Thymus (tissue), 11 donors: ENCODE results near the gene HPX. TPM values are rescaled to one million over a fixed set of nuclear protein-coding genes. Genes with fewer than 3 reads are reported as not detected.

ENCODE experiments used
- DNase-seq, 9 donors: peaks; one replicate each; pipeline ENCODE4 v3.0.0-alpha.2; 2013; ENCODE audit warnings: low spot score in 9 of 9, low read depth in 6 of 9, missing footprints in 1 of 9
- H3K27ac ChIP-seq, 2 donors: one replicate each; pipeline ENCODE4 v1.5.1; 2013; ENCODE audit warnings: control low read depth in 1 of 2, low read depth in 1 of 2, low read length in 1 of 2, mild to moderate bottlenecking in 1 of 2, moderate library complexity in 1 of 2
- H3K27me3 ChIP-seq, 2 donors: one replicate each; pipeline ENCODE4 v1.5.1; 2013; ENCODE audit warnings: low read length in 1 of 2; ENCODE audit not compliant: control insufficient read depth in 2 of 2, insufficient read depth in 1 of 2
- H3K36me3 ChIP-seq, 2 donors: one replicate each; pipeline ENCODE4 v1.5.1; 2013; ENCODE audit warnings: low read length in 1 of 2, mild to moderate bottlenecking in 1 of 2, moderate library complexity in 1 of 2; ENCODE audit not compliant: control insufficient read depth in 2 of 2, insufficient read depth in 2 of 2
- H3K4me1 ChIP-seq, 2 donors: one replicate each; pipeline ENCODE4 v1.5.1; 2013; ENCODE audit warnings: low read length in 2 of 2; ENCODE audit not compliant: control insufficient read depth in 2 of 2, insufficient read depth in 2 of 2
- H3K4me3 ChIP-seq, 2 donors: one replicate each; pipeline ENCODE4 v1.5.1; 2013; ENCODE audit warnings: low read length in 2 of 2, control low read depth in 1 of 2, mild to moderate bottlenecking in 1 of 2
- H3K9me3 ChIP-seq, 2 donors: one replicate each; pipeline ENCODE4 v1.5.1; 2013; ENCODE audit warnings: low read length in 1 of 2, mild to moderate bottlenecking in 1 of 2; ENCODE audit not compliant: control insufficient read depth in 2 of 2, insufficient read depth in 1 of 2
- WGBS: extraction: QIAGEN DNeasy Blood & Tissue Kit; methylation state at CpG from one replicate; pipeline ENCODE4 v1.1.7; 2013; 5-methylcytosine and 5-hydroxymethylcytosine counted together
- polyA plus RNA-seq: library from polyadenylated mRNA; stranded (reverse); fragments of 200-250 nt; gene quantifications from one replicate; pipeline ENCODE4 v1.2.3, GENCODE V29; 2013
- total RNA-seq: library from RNA; stranded (reverse); fragments of 120-200 nt; gene quantifications from one replicate; pipeline ENCODE4 v1.2.4, GENCODE V29; 2013
- donor health status: healthy.

HPX gene
- total and polyA plus RNA-seq, 2 donors = 0.38 to 1.9 TPM

DNA sequence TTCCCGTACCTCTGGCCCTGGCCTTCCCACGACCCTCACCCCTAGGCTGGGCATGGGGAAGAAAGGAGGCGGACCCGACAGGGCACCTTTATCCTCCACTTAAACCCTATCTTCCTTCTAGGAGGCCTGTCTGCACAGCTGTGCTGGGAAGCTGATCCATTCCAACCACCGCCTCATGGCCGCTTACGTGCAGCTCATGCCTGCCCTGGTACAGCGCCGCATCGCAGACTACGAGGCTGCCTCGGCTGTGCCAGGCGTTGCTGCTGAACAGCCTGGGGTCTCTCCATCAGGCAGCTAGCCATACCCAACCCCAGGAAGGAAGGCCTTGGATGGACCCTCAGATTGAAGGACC is 41.1 kb upstream of the HPX start:
- 9% methylated on average over 13 of the region's 13 CpGs for WGBS
- no peak for DNase-seq
- Histone ChIP-seq H3K27ac (peak overlapping the region; percentile 82 to 90), H3K36me3 (peaks cover 28 to 58% of the 10 kb centered on the region in 2 donors), H3K27me3 (no peaks in the 10 kb centered on the region), H3K9me3 (no peaks in the 10 kb centered on the region), H3K4me3 (peak overlapping the region; percentile 75 to 80), H3K4me1 (peaks cover 17 to 19% of the 10 kb centered on the region in 2 donors)

- Histone ChIP-seq H3K27ac (peak within 1 kb of the TSS; percentile 82 to 90), H3K9me3 (no peaks in the 10 kb centered on the region), H3K4me3 (peak within 1 kb of the TSS; percentile 75 to 80), H3K27me3 (no peaks in the 10 kb centered on the region), H3K36me3 (peaks cover 30 to 54% of the 10 kb centered on the region in 2 donors), H3K4me1 (peaks cover 17 to 19% of the 10 kb centered on the region in 2 donors)
- under 1% methylated on average over 66 of the region's 66 CpGs for WGBS
- DNase-seq = peak; percentile 89 to 98 (median 95)
Measured at GRCh38 chr11:6481012-6481923, 40.5 kb upstream of the HPX start, which contains the start of the genes ARFIP2 and TIMM10B. Gene ARFIP2, minus strand, starts transcription at chr11:6481331. Its CDS starts 910 bp downstream, at chr11:6480421. Gene TIMM10B, plus strand, starts transcription at chr11:6481501. Its CDS starts 16 bp downstream, at chr11:6481517.

DNA sequence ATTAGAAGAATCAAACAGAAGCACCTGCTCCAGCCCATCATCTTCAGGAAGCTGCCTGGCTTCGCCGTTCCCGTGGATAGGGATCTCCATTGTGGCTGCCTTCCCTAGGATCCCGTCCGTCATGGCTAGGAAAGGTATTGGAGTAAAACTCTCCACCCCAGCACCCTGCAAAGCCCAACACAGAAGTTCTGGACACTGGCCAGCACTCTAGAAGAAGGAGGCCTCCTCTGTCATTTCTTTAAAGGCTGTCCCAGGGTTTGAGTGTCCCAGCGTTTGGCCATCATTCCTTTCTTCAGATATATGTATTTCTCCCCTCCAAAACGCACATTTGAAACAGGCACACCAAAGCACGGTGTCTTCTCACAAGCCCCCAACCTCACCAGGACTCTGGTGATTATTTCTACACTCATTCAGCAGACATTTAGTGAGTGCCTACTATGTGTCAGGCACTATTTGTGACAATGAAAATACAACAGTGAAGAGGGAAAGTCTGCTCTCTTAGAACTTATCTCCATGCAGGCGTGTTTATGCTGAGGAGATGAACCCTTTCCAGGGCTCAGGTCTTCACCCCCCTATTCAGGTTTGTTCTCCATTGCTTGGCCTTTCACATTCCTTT is 39.6 kb upstream of the HPX start:
- Histone ChIP-seq H3K36me3 (peaks cover 28 to 47% of the 10 kb centered on the region in 2 donors), H3K27me3 (no peaks in the 10 kb centered on the region), H3K27ac (no peak overlapping the region), H3K9me3 (no peaks in the 10 kb centered on the region), H3K4me3 (peak overlapping the region; percentile 75 to 80), H3K4me1 (peaks cover 17 to 19% of the 10 kb centered on the region in 2 donors)
- 90% methylated on average over 9 of the region's 9 CpGs for WGBS
- DNase-seq = no peak

DNA sequence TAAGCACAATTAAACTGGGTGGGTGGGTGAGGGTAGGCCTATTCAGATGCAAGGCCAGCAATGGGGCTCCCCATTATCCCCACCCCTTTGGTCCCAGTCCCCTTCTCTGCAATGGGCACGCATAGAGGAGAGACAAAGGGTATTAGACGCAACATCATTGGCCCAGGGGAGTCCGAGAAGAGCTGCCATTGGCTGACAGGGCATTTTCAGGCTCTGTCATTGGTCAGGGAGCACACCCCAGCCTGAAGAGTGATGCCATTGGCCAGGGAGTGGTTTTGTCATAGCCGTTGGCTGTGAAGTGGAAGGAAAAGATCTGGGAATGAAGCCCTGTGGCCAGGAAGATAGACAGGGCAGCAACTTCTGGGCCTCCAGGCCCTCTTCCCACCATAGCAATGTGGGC is 35.8 kb upstream of the HPX start:
- Histone ChIP-seq H3K4me3 (no peak overlapping the region), H3K36me3 (peaks cover 22 to 25% of the 10 kb centered on the region in 2 donors), H3K9me3 (no peaks in the 10 kb centered on the region), H3K4me1 (peaks cover 19 to 23% of the 10 kb centered on the region in 2 donors), H3K27ac (no peak overlapping the region), H3K27me3 (peaks cover 0 to 14% of the 10 kb centered on the region in 2 donors)
- DNase-seq = no peak
- WGBS = 97% methylated on average over 4 of the region's 4 CpGs

DNA sequence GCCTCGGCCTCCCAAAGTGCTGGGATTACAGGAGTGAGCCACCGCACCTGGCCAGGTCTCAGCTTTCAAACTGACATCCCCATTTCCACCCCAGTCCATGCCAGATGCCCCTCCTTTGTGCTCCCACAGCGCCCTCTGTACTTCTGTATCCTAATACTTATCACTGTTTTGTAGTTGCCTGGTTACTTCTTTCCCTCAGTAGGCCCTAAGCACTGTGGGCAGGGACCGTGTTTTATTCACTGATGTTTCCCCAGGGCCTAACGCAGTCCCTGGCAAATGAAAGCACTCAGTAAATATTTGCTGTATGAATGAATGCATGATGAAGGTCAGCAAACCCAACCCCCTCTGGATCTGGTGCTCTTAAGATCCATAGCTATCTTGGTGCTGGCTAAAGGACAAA is 35.1 kb upstream of the HPX start:
- no peak overlapping the region for H3K27ac ChIP-seq
- no peaks in the 10 kb centered on the region for H3K9me3 ChIP-seq
- no peak for DNase-seq
- peaks cover 0 to 14% of the 10 kb centered on the region in 2 donors for H3K27me3 ChIP-seq
- 95% methylated on average over 5 of the region's 5 CpGs for WGBS
- H3K36me3 ChIP-seq = peaks cover 22 to 25% of the 10 kb centered on the region in 2 donors
- no peak overlapping the region for H3K4me3 ChIP-seq
- H3K4me1 ChIP-seq = peaks cover 19 to 23% of the 10 kb centered on the region in 2 donors

GRCh38 chr11:6474806-6475500 is 34.2 kb upstream of the HPX start:
- no peak for DNase-seq
- Histone ChIP-seq H3K9me3 (no peaks in the 10 kb centered on the region), H3K36me3 (peaks cover 22 to 25% of the 10 kb centered on the region in 2 donors), H3K27me3 (peaks cover 0 to 14% of the 10 kb centered on the region in 2 donors), H3K4me1 (peaks cover 10 to 15% of the 10 kb centered on the region in 2 donors), H3K27ac (no peak overlapping the region), H3K4me3 (no peak overlapping the region)
- WGBS = 87% methylated on average over 3 of the region's 3 CpGs

DNA sequence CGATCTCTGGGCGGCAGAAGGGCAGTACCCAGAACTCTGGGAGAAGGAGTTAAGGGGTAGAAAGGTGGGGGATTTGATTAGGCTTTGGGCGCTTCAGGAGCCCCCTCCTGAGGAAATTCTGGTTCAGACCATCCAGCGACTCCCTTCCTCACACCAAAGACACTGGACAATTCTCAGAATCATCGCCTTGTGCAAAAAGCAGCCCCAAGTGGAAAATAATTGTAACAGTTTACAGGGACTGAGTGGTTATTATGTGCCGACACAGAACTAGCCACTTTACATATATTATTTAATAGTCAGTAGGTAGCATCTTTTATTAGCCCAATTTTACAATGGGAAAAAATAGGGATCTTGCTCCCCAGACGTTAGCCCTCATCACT is 33.6 kb upstream of the HPX start:
- no peak for DNase-seq
- peaks cover 22 to 25% of the 10 kb centered on the region in 2 donors for H3K36me3 ChIP-seq
- H3K27me3 ChIP-seq = peaks cover 0 to 14% of the 10 kb centered on the region in 2 donors
- H3K9me3 ChIP-seq = no peaks in the 10 kb centered on the region
- H3K4me3 ChIP-seq = peak overlapping the region; percentile 44 to 60
- peaks cover 8 to 15% of the 10 kb centered on the region in 2 donors for H3K4me1 ChIP-seq
- 68% methylated on average over 7 of the region's 7 CpGs for WGBS
- peak overlapping the region; percentile 56 to 61 for H3K27ac ChIP-seq

GRCh38 chr11:6473451-6474412 is 32.9 kb upstream of the HPX start, which contains the start of gene TRIM3:
Gene TRIM3, minus strand, starts transcription at chr11:6473941. Its CDS starts 8,246 bp downstream, at chr11:6465695.
- Histone ChIP-seq H3K4me1 (peaks cover 8 to 15% of the 10 kb centered on the region in 2 donors), H3K27ac (peak within 1 kb of the TSS; percentile 61 to 62), H3K27me3 (peaks cover 0 to 14% of the 10 kb centered on the region in 2 donors), H3K36me3 (peaks cover 18 to 23% of the 10 kb centered on the region in 2 donors), H3K9me3 (no peaks in the 10 kb centered on the region), H3K4me3 (peak within 1 kb of the TSS; percentile 60 to 63)
- WGBS = 3% methylated on average over 87 of the region's 87 CpGs
- peak in 6 of 9 donors; percentile 26 to 65 (median 55) for DNase-seq
